Gastrocnemius medialis (tissue), 4 donors: Measurements from ENCODE around the gene MARK3. TPM values are rescaled to one million over a fixed set of nuclear protein-coding genes. Genes with fewer than 3 reads are reported as not detected.

Experiments used
- ATAC-seq, 2 donors: fragments of 150-250 bp; one replicate each; pipeline ENCODE4 v1.9.1; 2016
- DNase-seq, 2 donors: peaks; one replicate each; pipeline ENCODE4 v3.0.0-alpha.2; 2019
- H3K27ac ChIP-seq, 4 donors: fragments of 200-600 bp; sonication (generic); 1 replicate in 1 of 4; 2 replicates in 3 of 4; pipeline ENCODE4 v1.5.1; 2016 to 2018; ENCODE audit warnings: mild to moderate bottlenecking in 2 of 4, moderate library complexity in 1 of 4
- H3K27me3 ChIP-seq, 3 donors: fragments of 200-600 bp; sonication (generic) in 2 of 3; 1 replicate in 1 of 3; 2 replicates in 2 of 3; pipeline versions ENCODE4 v1.5.1 to v1.6.0; 2016 to 2019; ENCODE audit warnings: mild to moderate bottlenecking in 1 of 3, moderate library complexity in 1 of 3
- H3K36me3 ChIP-seq, 2 donors: fragments of 200-600 bp; sonication (generic) in 1 of 2; one replicate each; pipeline ENCODE4 v1.5.1; 2017 to 2018
- H3K4me1 ChIP-seq, 2 donors: fragments of 200-600 bp; sonication (generic) in 1 of 2; one replicate each; pipeline ENCODE4 v1.5.1; 2016 to 2017; ENCODE audit warnings: mild to moderate bottlenecking in 2 of 2
- H3K4me3 ChIP-seq, 4 donors: fragments of 200-600 bp; sonication (generic) in 3 of 4; 1 replicate in 1 of 4; 2 replicates in 3 of 4; pipeline ENCODE4 v1.5.1; 2016 to 2019; ENCODE audit warnings: mild to moderate bottlenecking in 2 of 4
- H3K9me3 ChIP-seq, 3 donors: fragments of 200-600 bp; sonication (generic) in 2 of 3; 1 replicate in 1 of 3; 2 replicates in 2 of 3; pipeline ENCODE4 v1.5.1; 2016 to 2019
- POLR2A ChIP-seq, 2 donors: fragments of 450-650 bp; IDR thresholded peaks; one replicate each; pipeline ENCODE4 v1.6.1; 2017; ENCODE audit warnings: antibody characterized with exemption in 2 of 2, mild to moderate bottlenecking in 2 of 2, moderate library complexity in 2 of 2
- in situ Hi-C, 4 donors: fragments of 200-750 bp; cut with MboI; loops; one replicate each; pipeline versions ENCODE4 v1.15.0 to v1.8.0; 2017; ENCODE audit warnings: low sequenced_read_pairs in 4 of 4
- intact Hi-C: fragments of 100-400 bp; cut with DNase I; formaldehyde crosslinking; loops from one replicate; pipeline ENCODE4 v1.15.1; 2023; ENCODE audit warnings: low total_unique reads
- total RNA-seq, 4 donors: library from RNA; depleted of rRNA; stranded (reverse); fragments of >200 nt; gene quantifications; one replicate each; pipeline versions ENCODE4 v1.1.0 to v1.2.3, GENCODE V29; 2016
- TF ChIP-seq, protein P1 (sequence below), 5 experiments: fragments of 450-650 bp in 3 of 5; fragments of 200-600 bp in 2 of 5; sonication (generic) in 2 of 5; IDR thresholded peaks in 4 of 5; conservative IDR thresholded peaks in 1 of 5; 1 replicate in 4 of 5; 2 replicates in 1 of 5; pipeline ENCODE4 v1.5.1; 2016 to 2019; ENCODE audit warnings: antibody characterized with exemption in 5 of 5, mild to moderate bottlenecking in 3 of 5, moderate library complexity in 3 of 5

Gene MARK3
- total RNA-seq, 4 donors from 2014 or later, result 60.2 to 73.1 (median 71.6) TPM

DNA sequence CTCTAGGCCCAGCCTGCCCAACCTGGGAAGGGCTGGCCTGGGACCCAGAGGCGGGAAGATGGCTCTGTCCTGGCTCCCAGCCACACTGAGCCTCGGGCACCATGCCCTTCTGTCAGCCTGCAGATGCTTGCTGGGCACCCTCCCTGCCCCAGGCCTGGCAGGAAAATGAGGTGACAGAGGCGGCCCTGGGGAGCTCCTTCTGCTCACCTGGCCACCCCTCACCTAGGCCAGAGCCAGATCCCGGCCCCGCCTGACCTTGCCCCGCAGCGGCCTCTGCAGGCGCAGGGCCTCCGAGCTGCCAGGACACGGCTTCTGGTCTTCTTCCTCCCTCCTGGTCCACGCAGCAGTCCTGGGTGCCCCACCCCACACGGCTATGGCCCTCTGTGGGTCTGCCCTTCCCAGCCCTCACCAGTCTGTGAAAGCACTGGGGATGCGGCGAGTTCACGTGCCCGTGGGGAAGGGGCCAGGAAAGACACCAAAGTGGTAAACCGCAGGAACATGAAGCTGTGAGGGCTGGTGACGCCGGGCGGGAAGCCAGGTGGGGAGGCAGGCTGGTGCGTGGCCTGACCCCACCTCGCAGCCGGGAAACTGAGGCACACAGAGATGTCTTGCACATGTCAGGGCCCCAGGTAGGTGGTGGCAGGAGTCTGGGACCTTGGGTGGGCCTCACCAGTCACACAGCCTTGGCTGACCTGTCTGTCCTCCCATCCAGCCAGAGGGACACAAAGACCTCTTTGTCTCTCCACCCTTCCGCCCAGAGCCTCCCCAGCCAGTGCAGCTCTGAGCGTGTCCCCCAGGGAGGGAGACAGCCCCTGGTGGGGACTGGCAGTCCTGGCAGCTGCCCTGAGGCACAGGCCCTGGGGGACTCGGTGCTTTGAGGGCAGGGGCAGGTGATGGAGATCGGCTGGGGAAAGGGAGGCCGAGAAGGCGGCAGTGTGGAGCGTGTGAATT, 164.4 kb downstream of the MARK3 start:
- H3K9me3 ChIP-seq, result no peaks in the 10 kb centered on the region
- H3K4me1 ChIP-seq, result peaks cover 24 to 56% of the 10 kb centered on the region in 2 donors
- intact Hi-C loops, result loop anchor here (5.0 to 10.0 kb wide), 3 partner anchors 47 to 1175 kb away; partner anchors contain the start of genes ADSS1 and MARK3
- H3K36me3 ChIP-seq, result no peaks in the 10 kb centered on the region
- H3K4me3 ChIP-seq, result no peak overlapping the region
- no peak for DNase-seq
- H3K27me3 ChIP-seq, result no peaks in the 10 kb centered on the region
- no peak for ATAC-seq
- in situ Hi-C loops, result loop anchor here in 1 of 4 donors (25.0 kb wide), 1 partner anchor 363 kb away; a partner anchor contains a TSS
- no peak for TF ChIP-seq POLR2A (IDR thresholded peaks at IDR 0.05)
- TF ChIP-seq, protein P1, sequence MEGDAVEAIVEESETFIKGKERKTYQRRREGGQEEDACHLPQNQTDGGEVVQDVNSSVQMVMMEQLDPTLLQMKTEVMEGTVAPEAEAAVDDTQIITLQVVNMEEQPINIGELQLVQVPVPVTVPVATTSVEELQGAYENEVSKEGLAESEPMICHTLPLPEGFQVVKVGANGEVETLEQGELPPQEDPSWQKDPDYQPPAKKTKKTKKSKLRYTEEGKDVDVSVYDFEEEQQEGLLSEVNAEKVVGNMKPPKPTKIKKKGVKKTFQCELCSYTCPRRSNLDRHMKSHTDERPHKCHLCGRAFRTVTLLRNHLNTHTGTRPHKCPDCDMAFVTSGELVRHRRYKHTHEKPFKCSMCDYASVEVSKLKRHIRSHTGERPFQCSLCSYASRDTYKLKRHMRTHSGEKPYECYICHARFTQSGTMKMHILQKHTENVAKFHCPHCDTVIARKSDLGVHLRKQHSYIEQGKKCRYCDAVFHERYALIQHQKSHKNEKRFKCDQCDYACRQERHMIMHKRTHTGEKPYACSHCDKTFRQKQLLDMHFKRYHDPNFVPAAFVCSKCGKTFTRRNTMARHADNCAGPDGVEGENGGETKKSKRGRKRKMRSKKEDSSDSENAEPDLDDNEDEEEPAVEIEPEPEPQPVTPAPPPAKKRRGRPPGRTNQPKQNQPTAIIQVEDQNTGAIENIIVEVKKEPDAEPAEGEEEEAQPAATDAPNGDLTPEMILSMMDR (IDR thresholded peaks at IDR 0.05 in 4 of 5, conservative IDR thresholded peaks at IDR 0.05 in 1 of 5), result no peak
- peak overlapping the region in 3 of 4 donors; percentile 79 to 97 (median 93) for H3K27ac ChIP-seq

DNA sequence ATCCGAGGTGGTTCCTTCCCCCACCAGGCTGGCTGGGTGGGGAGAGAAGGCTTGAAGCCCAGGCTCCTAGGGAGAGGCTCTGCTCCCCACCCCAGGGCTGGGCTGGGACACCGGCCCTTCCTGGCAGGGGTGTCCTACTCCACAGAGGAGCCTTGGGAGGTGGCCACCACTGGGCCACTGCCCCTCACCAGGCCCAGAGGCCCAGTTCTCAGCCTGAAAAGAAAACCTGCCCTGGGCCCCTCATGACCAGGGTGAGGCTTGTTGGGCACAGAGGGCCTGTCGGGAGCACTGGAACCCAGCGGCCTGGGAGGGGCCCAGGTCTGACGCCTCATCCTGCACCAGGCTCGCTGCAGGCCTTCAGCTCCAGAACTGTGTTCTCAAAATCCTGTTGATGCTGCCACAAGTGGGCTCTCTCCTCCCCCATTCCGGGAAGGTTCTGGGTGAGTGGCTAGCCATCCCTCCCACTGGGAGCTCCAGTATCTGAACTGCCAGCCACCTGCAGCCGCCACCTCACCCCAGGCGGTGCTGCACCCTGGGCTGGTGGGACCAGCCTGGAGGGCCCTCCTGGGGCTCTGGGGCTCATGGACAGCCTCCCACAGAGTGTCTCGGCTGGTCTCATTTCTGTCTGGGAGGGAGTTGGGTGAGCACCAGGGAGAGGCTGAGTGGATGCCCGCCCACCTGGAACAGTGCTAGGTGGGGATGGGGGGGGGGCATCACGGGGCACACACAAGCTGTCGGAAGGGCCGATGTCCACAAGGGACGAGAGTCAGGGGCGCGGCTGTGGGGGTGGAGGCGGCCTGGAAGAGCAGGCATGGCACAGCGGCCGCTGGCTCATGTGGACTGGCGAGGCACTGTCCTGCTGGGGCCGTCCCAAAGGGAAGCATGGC, 165.5 kb downstream of the MARK3 start:
- peak overlapping the region; percentile 74 to 97 (median 86) for H3K27ac ChIP-seq
- TF ChIP-seq POLR2A (IDR thresholded peaks at IDR 0.05), result no peak
- TF ChIP-seq, protein P1 (IDR thresholded peaks at IDR 0.05 in 4 of 5, conservative IDR thresholded peaks at IDR 0.05 in 1 of 5), result no peak
- H3K36me3 ChIP-seq, result no peaks in the 10 kb centered on the region
- peaks cover 32 to 67% of the 10 kb centered on the region in 2 donors for H3K4me1 ChIP-seq
- intact Hi-C loops (loop anchor here (5.0 to 10.0 kb wide), 2 partner anchors 163 to 1174 kb away; partner anchors contain the start of genes ADSS1 and MARK3), in situ Hi-C loops (loop anchor here in 1 of 4 donors (25.0 kb wide), 1 partner anchor 362 kb away; a partner anchor contains a TSS)
- peak overlapping the region in 1 of 4 donors; percentile 40 for H3K4me3 ChIP-seq
- H3K9me3 ChIP-seq, result no peaks in the 10 kb centered on the region
- DNase-seq, result no peak
- H3K27me3 ChIP-seq, result no peaks in the 10 kb centered on the region
- ATAC-seq, result no peak

DNA sequence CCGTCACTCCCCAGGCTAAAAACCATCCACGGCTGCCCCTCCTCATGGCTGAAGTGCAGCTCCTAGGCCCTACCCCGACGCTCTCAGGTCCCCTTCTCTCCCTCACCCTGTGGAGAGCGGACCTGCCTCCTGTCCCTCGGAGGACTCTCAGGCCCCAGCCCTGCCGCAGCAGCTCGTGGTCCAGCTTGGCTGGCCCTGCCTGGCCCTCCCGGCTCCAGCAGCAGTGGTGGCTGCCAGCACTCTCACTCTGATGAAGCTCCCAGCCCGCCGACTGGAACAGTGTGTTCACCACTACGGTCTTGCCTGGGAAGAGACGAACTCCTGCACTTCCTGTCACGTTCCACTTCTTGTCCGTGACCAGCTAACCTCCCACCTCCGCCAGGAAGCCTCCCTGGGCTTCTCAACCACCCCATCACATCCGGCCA, 166.1 kb downstream of the MARK3 start:
- H3K4me3 ChIP-seq, result peak overlapping the region in 1 of 4 donors; percentile 40
- H3K27me3 ChIP-seq, result no peaks in the 10 kb centered on the region
- H3K4me1 ChIP-seq, result peaks cover 38 to 73% of the 10 kb centered on the region in 2 donors
- H3K36me3 ChIP-seq, result no peaks in the 10 kb centered on the region
- in situ Hi-C loops (loop anchor here in 1 of 4 donors (25.0 kb wide), 1 partner anchor 361 kb away; a partner anchor contains a TSS), intact Hi-C loops (loop anchor here (5.0 to 10.0 kb wide), 2 partner anchors 164 to 1173 kb away; partner anchors contain the start of genes ADSS1 and MARK3)
- ATAC-seq, result peak; percentile 17 to 63
- H3K9me3 ChIP-seq, result no peaks in the 10 kb centered on the region
- peak in 1 of 2 donors; percentile 90 for DNase-seq
- TF ChIP-seq POLR2A (IDR thresholded peaks at IDR 0.05), result peak; percentile 17 to 62
- TF ChIP-seq, protein P1 (IDR thresholded peaks at IDR 0.05 in 4 of 5, conservative IDR thresholded peaks at IDR 0.05 in 1 of 5), result no peak
- peak overlapping the region; percentile 74 to 97 (median 86) for H3K27ac ChIP-seq
